Measurements from ENCODE around the gene GALNT9.

GRCh38 chr12:132311201-132311915, 18.0 kb downstream of the GALNT9 start:
- TF ChIP-seq CTCF (IDR thresholded peaks at IDR 0.05), result no peak
- no peak for TF ChIP-seq EP300 (IDR thresholded peaks at IDR 0.05)

All from tibial nerve (tissue), 4 donors.